Activated naive CD8-positive, alpha-beta T cell treated with anti-CD3 and anti-CD28 coated beads, Interleukin-2, amount 50 U/mL, for 16 hours (primary cell): ENCODE results near the gene MUC15.

Source experiments
- DNase-seq: peaks from one replicate; pipeline ENCODE4 v3.0.0-alpha.2; 2020; ENCODE audit warnings: low read depth, low spot score

MUC15 gene

GRCh38 chr11:26575946-26576345 is 3.9 kb upstream of the MUC15 start:
- DNase-seq: no peak

DNA sequence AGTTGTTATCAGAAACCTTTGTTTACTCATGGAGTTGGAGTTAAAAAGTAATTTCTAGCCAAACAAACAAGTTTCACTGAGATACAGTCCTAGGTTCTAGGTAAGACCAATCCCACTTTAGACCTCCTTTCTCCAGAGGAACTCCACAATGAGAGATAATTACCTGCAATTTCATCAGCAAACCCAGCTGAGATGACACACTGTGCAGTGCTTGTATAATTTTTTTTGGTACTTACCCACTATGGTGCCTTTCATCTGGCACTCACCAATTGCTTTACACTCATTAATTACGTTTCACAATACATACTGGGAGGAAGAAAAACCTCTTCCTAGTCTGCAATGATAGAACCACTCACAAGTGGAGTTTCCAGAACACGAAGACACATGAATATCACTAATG is 1.8 kb upstream of the MUC15 start:
- no peak for DNase-seq

- DNase-seq: no peak
These were observed 823 bp upstream of the MUC15 start for GRCh38 chr11:26572770-26573402.

- DNase-seq: no peak
These were observed 2.4 kb downstream of the MUC15 start for GRCh38 chr11:26569646-26570045.

- DNase-seq: no peak
These were observed 13.9 kb downstream of the MUC15 start for GRCh38 chr11:26558190-26558589.

GRCh38 chr11:26557666-26558065 is 14.4 kb downstream of the MUC15 start:
- no peak for DNase-seq

GRCh38 chr11:26556582-26556981 is 15.5 kb downstream of the MUC15 start:
- no peak for DNase-seq

- no peak for DNase-seq
These were observed 17.6 kb downstream of the MUC15 start for GRCh38 chr11:26554455-26554854.

- no peak for DNase-seq
These were observed 18.9 kb downstream of the MUC15 start for GRCh38 chr11:26553182-26553581.

- no peak for DNase-seq
These were observed 20.8 kb downstream of the MUC15 start for GRCh38 chr11:26551186-26551801.

GRCh38 chr11:26550022-26550421 is 22.0 kb downstream of the MUC15 start:
- no peak for DNase-seq

DNA sequence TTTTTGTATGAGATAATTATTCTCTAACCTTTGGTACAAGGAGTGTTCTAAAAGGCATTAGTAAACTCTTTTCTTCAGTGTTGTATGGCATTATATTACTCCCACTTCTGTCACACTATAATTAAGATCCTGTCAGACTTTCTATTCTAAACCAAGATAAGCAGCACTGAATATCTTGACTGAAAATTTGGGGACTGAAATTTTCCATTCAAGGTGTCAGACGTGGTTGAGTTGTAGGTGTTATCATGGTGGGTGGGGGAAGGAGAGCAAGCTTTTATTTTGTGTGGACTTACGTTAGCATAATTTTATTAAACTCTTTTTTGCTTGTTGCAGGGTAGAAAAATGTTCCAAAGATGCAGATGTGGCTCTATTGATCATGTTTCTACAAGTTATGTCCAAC is 22.9 kb downstream of the MUC15 start:
- DNase-seq: no peak

GRCh38 chr11:26541870-26542269 is 30.2 kb downstream of the MUC15 start:
- DNase-seq: no peak

- DNase-seq: no peak
These were observed 32.5 kb downstream of the MUC15 start for GRCh38 chr11:26539517-26539916.

GRCh38 chr11:26537341-26537740 is 34.7 kb downstream of the MUC15 start:
- no peak for DNase-seq

DNA sequence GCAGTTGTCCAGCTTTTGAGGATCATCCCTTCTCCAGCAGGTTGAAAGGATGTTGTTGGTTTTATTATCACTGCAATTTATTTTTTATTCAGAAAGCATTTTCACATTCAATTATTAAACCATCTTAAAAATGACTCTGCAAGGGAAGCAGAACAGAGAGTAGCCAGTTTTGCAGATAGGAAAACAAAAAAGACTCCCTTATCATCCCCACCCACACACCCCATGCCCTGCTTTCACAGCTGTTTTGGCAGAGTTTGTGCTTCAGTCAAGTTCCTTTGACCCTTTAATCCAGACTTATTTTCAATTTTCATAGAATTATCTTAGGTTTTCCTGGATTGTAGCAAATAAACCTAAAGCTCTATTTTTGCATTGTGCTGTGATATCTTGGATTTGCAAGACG is 44.4 kb downstream of the MUC15 start:
- no peak for DNase-seq

DNA sequence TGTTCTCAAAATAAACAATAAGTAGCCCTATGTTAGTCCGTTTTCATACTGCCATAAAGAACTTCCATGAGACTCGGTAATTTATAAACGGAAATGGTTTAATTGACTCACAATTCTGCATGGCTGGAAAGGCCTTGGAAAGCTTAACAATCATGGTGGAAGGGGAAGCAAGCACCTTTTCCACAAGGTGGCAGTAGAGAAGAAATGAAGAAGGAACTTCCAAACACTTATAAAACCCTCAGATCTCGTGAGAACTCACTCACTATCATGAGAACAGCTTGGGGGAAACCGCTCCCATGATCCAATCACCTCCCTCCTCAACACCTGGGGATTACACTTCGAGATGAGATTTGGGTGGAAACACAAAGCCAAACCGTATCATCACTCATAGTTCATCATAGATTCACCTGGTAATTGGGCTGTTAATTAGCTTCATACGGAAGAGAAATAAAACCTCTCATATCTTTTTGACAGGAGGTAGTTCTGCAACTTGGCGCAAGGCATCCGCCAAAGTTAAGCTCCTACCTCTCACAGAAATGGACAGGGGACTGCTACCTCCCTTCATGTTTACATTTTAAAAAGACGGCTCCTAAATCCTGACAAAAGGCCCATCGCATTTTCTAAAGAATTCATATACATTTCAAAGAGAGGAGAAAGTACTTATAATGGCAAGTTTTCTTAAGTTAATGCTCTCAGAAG is 49.0 kb downstream of the MUC15 start:
- no peak for DNase-seq

- no peak for DNase-seq
These were observed 52.6 kb downstream of the MUC15 start for GRCh38 chr11:26519469-26519868.

DNA sequence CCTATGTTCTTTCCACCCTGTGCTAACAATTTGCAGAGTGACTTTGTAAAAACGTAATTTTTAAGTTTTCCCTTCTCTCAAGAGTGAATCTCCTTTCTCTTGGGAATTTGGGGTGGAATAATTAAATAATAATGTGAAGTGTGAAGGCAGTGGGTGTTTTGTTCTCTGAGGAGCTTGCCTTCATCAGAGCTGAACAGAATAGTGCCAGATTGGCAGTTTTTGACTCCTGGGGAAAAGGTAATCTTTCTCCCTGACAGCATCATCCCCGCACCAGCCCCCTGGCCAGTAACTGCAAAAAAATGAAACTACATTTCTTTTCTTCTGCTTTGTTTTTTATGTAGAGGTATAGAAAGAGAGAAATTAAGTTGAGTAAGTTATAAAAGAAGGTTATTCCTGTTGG is 59.9 kb downstream of the MUC15 start:
- DNase-seq: no peak

DNA sequence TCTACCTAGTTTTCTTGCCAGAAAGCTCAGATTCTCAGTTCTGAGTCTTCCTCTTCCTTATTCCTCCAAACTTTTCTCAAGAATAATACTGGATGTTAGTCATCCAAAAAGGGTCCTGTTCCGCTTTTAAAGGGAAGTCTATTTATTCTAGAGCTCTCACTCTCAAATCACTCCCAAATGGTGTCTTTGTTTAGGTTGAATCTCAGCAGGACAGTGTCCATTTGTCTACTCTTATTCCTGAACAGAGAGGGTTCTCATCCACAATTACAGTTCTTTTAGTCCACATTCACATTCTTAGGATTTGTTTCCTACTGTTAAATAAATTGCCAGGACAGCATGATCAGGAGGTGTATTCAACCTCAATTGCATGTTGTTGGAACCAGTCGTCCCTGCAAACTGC is 61.3 kb downstream of the MUC15 start:
- DNase-seq: no peak

GRCh38 chr11:26510164-26510563 is 61.9 kb downstream of the MUC15 start:
- no peak for DNase-seq
